ENCODE results near the gene ADIPOR2.

ADIPOR2 gene

DNA sequence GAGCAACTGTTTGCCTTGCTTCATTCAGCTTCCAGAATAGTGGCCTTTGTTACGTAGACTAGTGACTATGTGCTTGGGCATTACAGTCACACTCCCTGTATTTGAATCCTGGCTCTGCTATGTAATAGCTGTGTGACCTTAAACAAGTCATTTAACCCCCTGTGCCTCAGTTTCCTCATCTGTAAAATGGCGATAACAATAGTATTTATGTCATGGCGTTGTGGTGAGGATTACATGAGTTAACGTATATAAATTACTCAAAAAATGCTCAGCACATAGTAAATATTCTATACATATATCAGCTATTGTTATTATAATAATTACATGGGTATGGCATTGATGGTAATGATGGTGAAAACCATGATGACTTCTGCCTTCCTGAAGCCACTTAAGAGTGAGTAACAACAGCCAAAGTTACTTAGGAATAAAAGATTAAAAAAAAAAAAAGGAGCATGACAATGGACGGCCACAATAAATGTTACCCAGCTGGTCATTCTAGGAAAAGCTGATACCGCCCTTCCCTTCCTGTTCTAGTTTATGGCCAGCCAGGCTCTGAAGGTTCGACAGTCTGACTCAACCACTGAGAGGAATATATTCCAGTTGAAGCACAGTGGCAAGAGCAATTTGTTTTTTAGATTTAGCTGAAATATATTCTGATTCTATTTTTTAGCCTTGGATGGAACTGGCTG is 9.9 kb upstream of the ADIPOR2 start:
- no peak overlapping the region for H3K4me3 ChIP-seq
- H3K4me1 ChIP-seq: peaks cover 0 to 44% (median 2%) of the 10 kb centered on the region in 4 donors
- peak overlapping the region; percentile 51 to 52 for H3K27ac ChIP-seq
- intact Hi-C loops (cut with DNase I; ENCODE audit: low total_unique reads): no loop called here
- no peak for DNase-seq
- TF ChIP-seq, protein P1, sequence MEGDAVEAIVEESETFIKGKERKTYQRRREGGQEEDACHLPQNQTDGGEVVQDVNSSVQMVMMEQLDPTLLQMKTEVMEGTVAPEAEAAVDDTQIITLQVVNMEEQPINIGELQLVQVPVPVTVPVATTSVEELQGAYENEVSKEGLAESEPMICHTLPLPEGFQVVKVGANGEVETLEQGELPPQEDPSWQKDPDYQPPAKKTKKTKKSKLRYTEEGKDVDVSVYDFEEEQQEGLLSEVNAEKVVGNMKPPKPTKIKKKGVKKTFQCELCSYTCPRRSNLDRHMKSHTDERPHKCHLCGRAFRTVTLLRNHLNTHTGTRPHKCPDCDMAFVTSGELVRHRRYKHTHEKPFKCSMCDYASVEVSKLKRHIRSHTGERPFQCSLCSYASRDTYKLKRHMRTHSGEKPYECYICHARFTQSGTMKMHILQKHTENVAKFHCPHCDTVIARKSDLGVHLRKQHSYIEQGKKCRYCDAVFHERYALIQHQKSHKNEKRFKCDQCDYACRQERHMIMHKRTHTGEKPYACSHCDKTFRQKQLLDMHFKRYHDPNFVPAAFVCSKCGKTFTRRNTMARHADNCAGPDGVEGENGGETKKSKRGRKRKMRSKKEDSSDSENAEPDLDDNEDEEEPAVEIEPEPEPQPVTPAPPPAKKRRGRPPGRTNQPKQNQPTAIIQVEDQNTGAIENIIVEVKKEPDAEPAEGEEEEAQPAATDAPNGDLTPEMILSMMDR (IDR thresholded peaks at IDR 0.05): no peak
- H3K9me3 ChIP-seq: no peaks in the 10 kb centered on the region
- H3K36me3 ChIP-seq: no peaks in the 10 kb centered on the region
- no peaks in the 10 kb centered on the region for H3K27me3 ChIP-seq

DNA sequence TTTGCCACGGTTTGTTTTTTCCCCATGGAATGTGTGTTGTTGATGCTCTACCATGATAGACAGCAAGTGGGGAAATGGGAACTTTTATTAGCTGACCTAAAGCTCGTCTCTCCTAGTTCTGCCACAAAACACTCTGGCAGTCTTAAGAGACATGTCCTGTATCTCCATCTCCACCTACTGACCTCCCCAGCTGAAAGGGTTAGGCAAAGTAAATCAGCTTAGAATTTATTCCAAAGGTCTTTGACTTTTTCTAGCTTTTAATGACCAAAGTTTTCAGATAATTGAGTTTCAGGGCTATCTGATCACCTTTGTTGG is 9.4 kb upstream of the ADIPOR2 start:
- Histone ChIP-seq H3K4me3 (no peak overlapping the region), H3K36me3 (no peaks in the 10 kb centered on the region), H3K27me3 (no peaks in the 10 kb centered on the region), H3K27ac (peak overlapping the region; percentile 51 to 52), H3K4me1 (peaks cover 0 to 44% (median 2%) of the 10 kb centered on the region in 4 donors), H3K9me3 (no peaks in the 10 kb centered on the region)
- intact Hi-C loops (cut with DNase I; ENCODE audit: low total_unique reads): no loop called here
- TF ChIP-seq, protein P1 (IDR thresholded peaks at IDR 0.05): no peak
- DNase-seq: no peak

DNA sequence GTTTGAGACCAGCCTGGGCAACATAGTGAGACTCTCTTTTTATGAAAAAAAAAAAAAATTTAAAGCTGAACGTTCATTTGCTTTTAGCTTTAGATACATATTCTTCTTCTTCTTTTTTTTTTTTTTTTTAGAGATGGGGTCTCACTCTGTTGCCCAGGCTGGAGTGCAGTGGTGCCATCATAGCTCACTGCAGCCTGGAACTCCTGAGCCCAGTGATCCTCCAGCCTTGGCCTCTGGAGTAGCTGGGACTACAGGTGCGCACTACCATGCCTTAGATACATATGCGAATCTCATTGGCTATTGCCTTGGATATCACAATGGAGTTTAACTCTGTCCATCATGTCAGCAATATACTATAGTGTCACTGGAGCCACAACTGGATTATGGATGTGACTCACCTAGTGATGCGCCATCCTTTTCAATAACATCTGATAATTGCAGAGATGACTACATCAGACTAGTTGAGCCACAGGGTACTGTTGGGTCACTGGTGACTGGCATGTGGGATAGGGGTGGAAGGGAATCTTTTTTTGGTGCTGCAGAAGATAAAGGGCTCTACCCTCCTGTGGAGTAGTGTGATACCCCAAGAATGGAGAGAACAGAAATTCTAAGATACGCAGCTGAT is 2.7 kb upstream of the ADIPOR2 start:
- TF ChIP-seq, protein P1 (IDR thresholded peaks at IDR 0.05): no peak
- Histone ChIP-seq H3K27ac (no peak overlapping the region), H3K27me3 (no peaks in the 10 kb centered on the region), H3K9me3 (no peaks in the 10 kb centered on the region), H3K4me3 (no peak overlapping the region), H3K36me3 (no peaks in the 10 kb centered on the region), H3K4me1 (peaks cover 0 to 27% (median 14%) of the 10 kb centered on the region in 4 donors)
- no peak for DNase-seq
- intact Hi-C loops (cut with DNase I; ENCODE audit: low total_unique reads): no loop called here

DNA sequence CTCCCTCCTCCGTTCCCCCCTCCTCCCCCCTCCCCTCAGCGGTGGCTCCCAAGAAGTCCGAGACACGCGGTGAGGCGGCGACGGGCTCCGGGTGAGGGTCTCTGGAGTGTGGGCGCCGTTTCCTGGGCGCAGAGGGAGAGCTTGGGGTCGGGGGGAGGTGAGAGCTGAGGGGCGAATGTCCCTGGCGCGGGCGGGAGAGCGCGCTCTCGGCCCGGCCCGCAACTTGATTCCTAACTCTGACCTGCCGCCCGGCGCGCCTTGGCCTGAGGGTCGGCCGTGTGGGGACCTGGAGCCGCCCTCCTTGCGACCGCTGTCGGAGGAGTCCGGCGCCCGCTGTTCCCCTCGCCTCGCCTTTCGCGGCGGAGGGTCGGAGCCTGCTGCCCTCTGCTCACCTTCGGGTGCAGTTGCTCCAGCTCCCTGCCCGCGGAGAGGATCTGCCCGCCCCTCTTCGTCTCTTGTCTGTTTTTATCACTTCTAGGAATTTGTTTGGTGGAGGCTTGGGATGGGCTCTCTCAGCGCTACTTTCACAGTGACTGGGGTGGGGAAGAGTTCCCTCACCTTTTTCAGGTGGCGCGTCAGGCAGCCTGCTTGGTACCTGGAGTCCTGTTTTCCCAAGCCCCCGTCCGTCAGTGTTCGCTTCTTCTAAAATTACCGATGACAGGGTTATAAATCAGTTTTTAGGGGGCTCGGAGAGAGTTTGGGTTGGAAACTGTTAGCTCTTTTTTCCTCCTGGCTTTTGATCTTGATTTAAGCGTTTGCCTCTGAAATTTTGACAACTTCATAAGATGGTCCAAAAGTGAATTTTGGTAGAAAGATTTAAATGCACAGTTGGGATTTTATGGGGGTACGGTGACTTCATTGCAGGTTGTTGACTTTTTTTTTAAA is 495 bp downstream of the ADIPOR2 start:
- no peaks in the 10 kb centered on the region for H3K9me3 ChIP-seq
- H3K27ac ChIP-seq: peak overlapping the region; percentile 94 to 95
- H3K36me3 ChIP-seq: no peaks in the 10 kb centered on the region
- DNase-seq: peak; percentile 26 to 71
- H3K4me1 ChIP-seq: peaks cover 0 to 30% (median 22%) of the 10 kb centered on the region in 4 donors
- TF ChIP-seq, protein P1 (IDR thresholded peaks at IDR 0.05): no peak
- H3K4me3 ChIP-seq: peak overlapping the region; percentile 72 to 98
- H3K27me3 ChIP-seq: no peaks in the 10 kb centered on the region
- intact Hi-C loops (cut with DNase I; ENCODE audit: low total_unique reads): loop anchor here (5.0 kb wide), 1 partner anchor 39 kb away; no protein-coding TSS in a partner anchor

DNA sequence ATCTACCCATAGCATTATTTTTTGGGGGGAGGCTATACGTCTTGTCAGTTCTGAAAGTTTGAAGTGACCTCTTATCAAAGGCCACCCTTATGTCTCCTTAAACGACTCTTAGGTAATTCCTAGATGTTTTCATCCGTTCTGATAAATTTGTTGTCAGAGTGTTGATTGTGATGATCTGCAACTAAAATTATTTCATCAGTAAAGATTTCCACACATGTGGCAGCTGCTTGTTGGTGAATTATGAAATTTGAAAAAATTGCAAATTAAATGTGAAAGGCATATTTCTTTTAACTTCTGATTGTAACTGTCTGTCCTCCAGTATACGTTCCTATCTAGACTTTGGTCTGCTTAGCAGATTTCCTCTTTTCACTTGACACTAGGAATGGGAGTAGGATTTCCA is 1.4 kb downstream of the ADIPOR2 start:
- peak overlapping the region in 1 of 2 donors; percentile 95 for H3K27ac ChIP-seq
- no peak for DNase-seq
- H3K4me1 ChIP-seq: peaks cover 0 to 39% (median 29%) of the 10 kb centered on the region in 4 donors
- H3K9me3 ChIP-seq: no peaks in the 10 kb centered on the region
- intact Hi-C loops (cut with DNase I; ENCODE audit: low total_unique reads): loop anchor here (5.0 kb wide), 1 partner anchor 40 kb away; no protein-coding TSS in a partner anchor
- no peaks in the 10 kb centered on the region for H3K36me3 ChIP-seq
- TF ChIP-seq, protein P1 (IDR thresholded peaks at IDR 0.05): no peak
- H3K27me3 ChIP-seq: no peaks in the 10 kb centered on the region
- H3K4me3 ChIP-seq: peak overlapping the region; percentile 72 to 98
